Measurements from ENCODE around the gene ATP9B. TPM values are rescaled to one million over a fixed set of nuclear protein-coding genes. Genes with fewer than 3 reads are reported as not detected.

Gene ATP9B
- total and polyA plus RNA-seq, 4 donors, result 7.1 to 31.4 (median 15.5) TPM

DNA sequence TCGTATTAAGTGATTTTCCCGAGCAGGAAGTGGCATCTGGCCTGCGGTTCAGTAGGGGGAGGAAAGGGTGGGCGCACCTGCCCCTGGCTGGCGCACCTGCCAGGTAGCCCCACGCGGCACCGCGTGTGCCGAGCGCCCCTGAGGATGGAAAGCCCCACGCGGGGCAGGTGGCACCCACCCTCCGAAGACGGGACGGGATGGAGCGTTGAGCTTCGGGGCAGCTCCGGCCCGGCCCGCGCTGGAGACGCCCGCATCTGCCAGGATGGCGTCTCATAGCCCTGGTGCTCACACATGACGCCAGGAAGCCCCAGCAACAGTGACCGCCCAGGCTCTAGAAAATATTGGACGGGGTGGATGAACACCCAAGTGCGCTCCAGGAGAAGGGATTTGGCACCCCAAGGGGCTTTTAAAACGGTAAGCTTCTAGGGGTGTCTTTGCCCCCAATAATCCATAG is 324.0 kb downstream of the ATP9B start:
- DNase-seq (ENCODE audit: low spot score), result no peak
- Histone ChIP-seq H3K36me3 (ENCODE audit: control insufficient read depth in 4 of 4, insufficient read depth in 3 of 4, low read depth in 1 of 4, low read length in 3 of 4) (no peaks in the 10 kb centered on the region), H3K27me3 (ENCODE audit: control insufficient read depth in 4 of 4, insufficient read depth in 4 of 4, low read length in 3 of 4) (peaks cover 0 to 24% (median 10%) of the 10 kb centered on the region in 4 donors), H3K27ac (ENCODE audit: low read depth in 1 of 2, low read length in 2 of 2) (peak overlapping the region; percentile 46 to 60), H3K4me1 (ENCODE audit: control insufficient read depth in 4 of 4, insufficient read depth in 4 of 4, low read length in 3 of 4) (peaks cover 23 to 40% (median 27%) of the 10 kb centered on the region in 4 donors), H3K9me3 (ENCODE audit: control insufficient read depth in 4 of 4, low read length in 3 of 4) (no peaks in the 10 kb centered on the region), H3K9ac (ENCODE audit: low read depth in 1 of 2, low read length in 2 of 2) (peak overlapping the region in 1 of 2 donors; percentile 54), H3K4me3 (ENCODE audit: low read depth in 1 of 3, low read length in 3 of 3) (peak overlapping the region in 1 of 3 donors; percentile 71)
- TF ChIP-seq FOXA2 (IDR thresholded peaks at IDR 0.05) (no peak), GABPA (IDR thresholded peaks at IDR 0.05 in 1 of 2, conservative IDR thresholded peaks at IDR 0.05 in 1 of 2) (no peak), FOXA1 (IDR thresholded peaks at IDR 0.05) (no peak), JUND (IDR thresholded peaks at IDR 0.05) (no peak), YY1 (IDR thresholded peaks at IDR 0.05) (no peak), RXRA (IDR thresholded peaks at IDR 0.05) (no peak), EGR1 (IDR thresholded peaks at IDR 0.05; ENCODE audit: low read depth in 2 of 2) (no peak), NR2F2 (IDR thresholded peaks at IDR 0.05) (no peak), HNF4G (IDR thresholded peaks at IDR 0.05) (no peak), REST (IDR thresholded peaks at IDR 0.05) (no peak), SP1 (IDR thresholded peaks at IDR 0.05) (no peak), RAD21 (IDR thresholded peaks at IDR 0.05) (no peak)
- TF ChIP-seq, protein P1, sequence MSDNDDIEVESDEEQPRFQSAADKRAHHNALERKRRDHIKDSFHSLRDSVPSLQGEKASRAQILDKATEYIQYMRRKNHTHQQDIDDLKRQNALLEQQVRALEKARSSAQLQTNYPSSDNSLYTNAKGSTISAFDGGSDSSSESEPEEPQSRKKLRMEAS (IDR thresholded peaks at IDR 0.05), result no peak
- TF ChIP-seq, protein P2, sequence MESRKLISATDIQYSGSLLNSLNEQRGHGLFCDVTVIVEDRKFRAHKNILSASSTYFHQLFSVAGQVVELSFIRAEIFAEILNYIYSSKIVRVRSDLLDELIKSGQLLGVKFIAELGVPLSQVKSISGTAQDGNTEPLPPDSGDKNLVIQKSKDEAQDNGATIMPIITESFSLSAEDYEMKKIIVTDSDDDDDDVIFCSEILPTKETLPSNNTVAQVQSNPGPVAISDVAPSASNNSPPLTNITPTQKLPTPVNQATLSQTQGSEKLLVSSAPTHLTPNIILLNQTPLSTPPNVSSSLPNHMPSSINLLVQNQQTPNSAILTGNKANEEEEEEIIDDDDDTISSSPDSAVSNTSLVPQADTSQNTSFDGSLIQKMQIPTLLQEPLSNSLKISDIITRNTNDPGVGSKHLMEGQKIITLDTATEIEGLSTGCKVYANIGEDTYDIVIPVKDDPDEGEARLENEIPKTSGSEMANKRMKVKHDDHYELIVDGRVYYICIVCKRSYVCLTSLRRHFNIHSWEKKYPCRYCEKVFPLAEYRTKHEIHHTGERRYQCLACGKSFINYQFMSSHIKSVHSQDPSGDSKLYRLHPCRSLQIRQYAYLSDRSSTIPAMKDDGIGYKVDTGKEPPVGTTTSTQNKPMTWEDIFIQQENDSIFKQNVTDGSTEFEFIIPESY (IDR thresholded peaks at IDR 0.05), result no peak
- 6% methylated on average over 30 of the region's 30 CpGs for WGBS

GRCh38 chr18:79393635-79394533 is 324.7 kb downstream of the ATP9B start:
- TF ChIP-seq, protein P3, sequence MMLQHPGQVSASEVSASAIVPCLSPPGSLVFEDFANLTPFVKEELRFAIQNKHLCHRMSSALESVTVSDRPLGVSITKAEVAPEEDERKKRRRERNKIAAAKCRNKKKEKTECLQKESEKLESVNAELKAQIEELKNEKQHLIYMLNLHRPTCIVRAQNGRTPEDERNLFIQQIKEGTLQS (IDR thresholded peaks at IDR 0.05), result no peak
- TF ChIP-seq RAD21 (IDR thresholded peaks at IDR 0.05), result peak in 1 of 2 donors; percentile 4
- Histone ChIP-seq H3K4me1 (ENCODE audit: control insufficient read depth in 4 of 4, insufficient read depth in 4 of 4, low read length in 3 of 4) (peaks cover 23 to 40% (median 28%) of the 10 kb centered on the region in 4 donors), H3K27me3 (ENCODE audit: control insufficient read depth in 4 of 4, insufficient read depth in 4 of 4, low read length in 3 of 4) (peaks cover 0 to 18% (median 10%) of the 10 kb centered on the region in 4 donors), H3K9me3 (ENCODE audit: control insufficient read depth in 4 of 4, low read length in 3 of 4) (no peaks in the 10 kb centered on the region), H3K4me3 (ENCODE audit: low read depth in 1 of 3, low read length in 3 of 3) (peak overlapping the region in 2 of 3 donors; percentile 28 to 71), H3K36me3 (ENCODE audit: control insufficient read depth in 4 of 4, insufficient read depth in 3 of 4, low read depth in 1 of 4, low read length in 3 of 4) (no peaks in the 10 kb centered on the region), H3K9ac (ENCODE audit: low read depth in 1 of 2, low read length in 2 of 2) (peak overlapping the region in 1 of 2 donors; percentile 54), H3K27ac (ENCODE audit: low read depth in 1 of 2, low read length in 2 of 2) (peak overlapping the region; percentile 50 to 60)
- WGBS, result 2% methylated on average over 83 of the region's 83 CpGs
- peak; percentile 69 for DNase-seq (ENCODE audit: low spot score)

Data from liver (tissue), 9 donors.